22Rv1 (cell line): ENCODE measurements around the gene ACAP3.
A peak's percentile ranks its signal among the peaks of the same experiment; 100 is the strongest.

Experiments used
- H3K27ac ChIP-seq: fragments of 450-650 bp; 2 replicates; pipeline ENCODE4 v1.5.1; 2017
- ZFX ChIP-seq: fragments of 450-650 bp; IDR thresholded peaks from 2 replicates; pipeline ENCODE4 v1.6.1; 2017; ENCODE audit warnings: antibody characterized with exemption, borderline replicate concordance
- TF ChIP-seq, protein P1 (sequence below): fragments of 450-650 bp; IDR thresholded peaks from 2 replicates; pipeline ENCODE4 v1.5.1; 2017; ENCODE audit warnings: mild to moderate bottlenecking

ACAP3 gene

DNA sequence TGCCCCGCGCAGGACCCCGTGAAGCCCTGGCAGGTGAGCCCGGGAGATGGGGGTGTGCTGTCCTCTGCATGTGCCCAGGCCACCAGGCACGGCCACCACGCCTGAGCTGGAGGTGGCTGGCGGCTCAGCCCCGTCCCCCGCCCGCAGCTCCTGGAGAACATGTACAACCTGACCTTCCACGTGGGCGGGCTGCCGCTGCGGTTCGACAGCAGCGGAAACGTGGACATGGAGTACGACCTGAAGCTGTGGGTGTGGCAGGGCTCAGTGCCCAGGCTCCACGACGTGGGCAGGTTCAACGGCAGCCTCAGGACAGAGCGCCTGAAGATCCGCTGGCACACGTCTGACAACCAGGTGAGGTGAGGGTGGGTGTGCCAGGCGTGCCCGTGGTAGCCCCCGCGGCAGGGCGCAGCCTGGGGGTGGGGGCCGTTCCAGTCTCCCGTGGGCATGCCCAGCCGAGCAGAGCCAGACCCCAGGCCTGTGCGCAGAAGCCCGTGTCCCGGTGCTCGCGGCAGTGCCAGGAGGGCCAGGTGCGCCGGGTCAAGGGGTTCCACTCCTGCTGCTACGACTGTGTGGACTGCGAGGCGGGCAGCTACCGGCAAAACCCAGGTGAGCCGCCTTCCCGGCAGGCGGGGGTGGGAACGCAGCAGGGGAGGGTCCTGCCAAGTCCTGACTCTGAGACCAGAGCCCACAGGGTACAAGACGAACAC, 25.2 kb upstream of the ACAP3 start:
- H3K27ac ChIP-seq = peak overlapping the region; percentile 75
- TF ChIP-seq ZFX = no peak
- TF ChIP-seq, protein P1, sequence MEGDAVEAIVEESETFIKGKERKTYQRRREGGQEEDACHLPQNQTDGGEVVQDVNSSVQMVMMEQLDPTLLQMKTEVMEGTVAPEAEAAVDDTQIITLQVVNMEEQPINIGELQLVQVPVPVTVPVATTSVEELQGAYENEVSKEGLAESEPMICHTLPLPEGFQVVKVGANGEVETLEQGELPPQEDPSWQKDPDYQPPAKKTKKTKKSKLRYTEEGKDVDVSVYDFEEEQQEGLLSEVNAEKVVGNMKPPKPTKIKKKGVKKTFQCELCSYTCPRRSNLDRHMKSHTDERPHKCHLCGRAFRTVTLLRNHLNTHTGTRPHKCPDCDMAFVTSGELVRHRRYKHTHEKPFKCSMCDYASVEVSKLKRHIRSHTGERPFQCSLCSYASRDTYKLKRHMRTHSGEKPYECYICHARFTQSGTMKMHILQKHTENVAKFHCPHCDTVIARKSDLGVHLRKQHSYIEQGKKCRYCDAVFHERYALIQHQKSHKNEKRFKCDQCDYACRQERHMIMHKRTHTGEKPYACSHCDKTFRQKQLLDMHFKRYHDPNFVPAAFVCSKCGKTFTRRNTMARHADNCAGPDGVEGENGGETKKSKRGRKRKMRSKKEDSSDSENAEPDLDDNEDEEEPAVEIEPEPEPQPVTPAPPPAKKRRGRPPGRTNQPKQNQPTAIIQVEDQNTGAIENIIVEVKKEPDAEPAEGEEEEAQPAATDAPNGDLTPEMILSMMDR = no peak

DNA sequence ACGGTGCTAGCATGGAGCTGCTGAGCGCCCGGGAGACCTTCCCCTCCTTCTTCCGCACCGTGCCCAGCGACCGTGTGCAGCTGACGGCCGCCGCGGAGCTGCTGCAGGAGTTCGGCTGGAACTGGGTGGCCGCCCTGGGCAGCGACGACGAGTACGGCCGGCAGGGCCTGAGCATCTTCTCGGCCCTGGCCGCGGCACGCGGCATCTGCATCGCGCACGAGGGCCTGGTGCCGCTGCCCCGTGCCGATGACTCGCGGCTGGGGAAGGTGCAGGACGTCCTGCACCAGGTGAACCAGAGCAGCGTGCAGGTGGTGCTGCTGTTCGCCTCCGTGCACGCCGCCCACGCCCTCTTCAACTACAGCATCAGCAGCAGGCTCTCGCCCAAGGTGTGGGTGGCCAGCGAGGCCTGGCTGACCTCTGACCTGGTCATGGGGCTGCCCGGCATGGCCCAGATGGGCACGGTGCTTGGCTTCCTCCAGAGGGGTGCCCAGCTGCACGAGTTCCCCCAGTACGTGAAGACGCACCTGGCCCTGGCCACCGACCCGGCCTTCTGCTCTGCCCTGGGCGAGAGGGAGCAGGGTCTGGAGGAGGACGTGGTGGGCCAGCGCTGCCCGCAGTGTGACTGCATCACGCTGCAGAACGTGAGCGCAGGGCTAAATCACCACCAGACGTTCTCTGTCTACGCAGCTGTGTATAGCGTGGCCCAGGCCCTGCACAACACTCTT, 24.5 kb upstream of the ACAP3 start:
- peak overlapping the region; percentile 75 for H3K27ac ChIP-seq
- TF ChIP-seq, protein P1 = no peak
- no peak for TF ChIP-seq ZFX

DNA sequence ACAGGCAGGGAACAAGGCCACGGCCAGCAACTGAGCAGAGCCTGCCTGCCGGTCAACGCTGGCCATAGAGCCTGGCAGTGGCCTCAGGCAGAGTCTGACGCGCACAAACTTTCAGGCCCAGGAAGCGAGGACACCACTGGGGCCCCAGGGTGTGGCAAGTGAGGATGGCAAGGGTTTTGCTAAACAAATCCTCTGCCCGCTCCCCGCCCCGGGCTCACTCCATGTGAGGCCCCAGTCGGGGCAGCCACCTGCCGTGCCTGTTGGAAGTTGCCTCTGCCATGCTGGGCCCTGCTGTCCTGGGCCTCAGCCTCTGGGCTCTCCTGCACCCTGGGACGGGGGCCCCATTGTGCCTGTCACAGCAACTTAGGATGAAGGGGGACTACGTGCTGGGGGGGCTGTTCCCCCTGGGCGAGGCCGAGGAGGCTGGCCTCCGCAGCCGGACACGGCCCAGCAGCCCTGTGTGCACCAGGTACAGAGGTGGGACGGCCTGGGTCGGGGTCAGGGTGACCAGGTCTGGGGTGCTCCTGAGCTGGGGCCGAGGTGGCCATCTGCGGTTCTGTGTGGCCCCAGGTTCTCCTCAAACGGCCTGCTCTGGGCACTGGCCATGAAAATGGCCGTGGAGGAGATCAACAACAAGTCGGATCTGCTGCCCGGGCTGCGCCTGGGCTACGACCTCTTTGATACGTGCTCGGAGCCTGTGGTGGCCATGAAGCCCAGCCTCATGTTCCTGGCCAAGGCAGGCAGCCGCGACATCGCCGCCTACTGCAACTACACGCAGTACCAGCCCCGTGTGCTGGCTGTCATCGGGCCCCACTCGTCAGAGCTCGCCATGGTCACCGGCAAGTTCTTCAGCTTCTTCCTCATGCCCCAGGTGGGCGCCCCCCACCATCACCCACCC, 23.6 kb upstream of the ACAP3 start, which contains the start of gene TAS1R3:
Gene TAS1R3, plus strand, starts transcription at position 213 of the 898 bp plus-strand sequence. Its CDS starts 66 bp downstream, at position 279.
- peak within 1 kb of the TSS; percentile 75 for H3K27ac ChIP-seq
- TF ChIP-seq, protein P1 = peak; percentile 18; the same call in 1 of the 2 replicates
- no peak for TF ChIP-seq ZFX

DNA sequence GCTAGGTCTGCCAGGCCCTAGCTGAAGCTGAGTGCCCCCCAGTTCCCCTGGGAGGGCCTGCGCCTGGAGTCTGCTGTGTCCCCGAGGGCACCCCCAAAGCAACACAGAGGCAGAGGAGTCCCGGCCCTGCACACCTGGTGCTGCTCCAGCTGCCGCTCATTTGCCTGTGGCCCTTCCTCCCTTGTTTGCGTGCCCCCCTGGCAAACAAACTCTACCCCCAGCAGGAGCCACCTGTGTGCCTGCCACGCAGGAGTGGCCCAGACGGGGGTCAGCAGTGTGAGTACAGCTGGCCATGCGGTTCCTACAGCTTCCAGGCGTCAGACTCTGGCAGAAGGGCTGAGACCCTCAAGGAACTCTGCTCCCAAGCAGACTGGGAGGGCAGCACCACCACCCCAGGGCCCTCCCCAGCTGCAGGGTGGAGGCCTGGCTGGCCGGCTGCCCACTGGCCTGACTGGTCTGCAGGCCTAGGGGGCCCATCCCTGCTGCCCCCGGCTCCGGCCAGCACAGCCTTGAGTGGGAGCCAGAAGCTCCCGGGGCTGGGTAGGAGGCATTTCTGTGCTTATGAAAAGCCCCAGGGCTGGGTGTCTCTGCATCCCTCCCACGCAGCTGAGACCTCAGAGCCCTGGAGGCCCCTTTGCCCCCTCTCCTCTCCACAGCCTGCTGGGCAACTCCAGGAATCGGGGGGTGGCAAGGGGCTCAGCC, 22.8 kb upstream of the ACAP3 start:
- H3K27ac ChIP-seq = no peak overlapping the region
- no peak for TF ChIP-seq ZFX
- TF ChIP-seq, protein P1 = no peak

DNA sequence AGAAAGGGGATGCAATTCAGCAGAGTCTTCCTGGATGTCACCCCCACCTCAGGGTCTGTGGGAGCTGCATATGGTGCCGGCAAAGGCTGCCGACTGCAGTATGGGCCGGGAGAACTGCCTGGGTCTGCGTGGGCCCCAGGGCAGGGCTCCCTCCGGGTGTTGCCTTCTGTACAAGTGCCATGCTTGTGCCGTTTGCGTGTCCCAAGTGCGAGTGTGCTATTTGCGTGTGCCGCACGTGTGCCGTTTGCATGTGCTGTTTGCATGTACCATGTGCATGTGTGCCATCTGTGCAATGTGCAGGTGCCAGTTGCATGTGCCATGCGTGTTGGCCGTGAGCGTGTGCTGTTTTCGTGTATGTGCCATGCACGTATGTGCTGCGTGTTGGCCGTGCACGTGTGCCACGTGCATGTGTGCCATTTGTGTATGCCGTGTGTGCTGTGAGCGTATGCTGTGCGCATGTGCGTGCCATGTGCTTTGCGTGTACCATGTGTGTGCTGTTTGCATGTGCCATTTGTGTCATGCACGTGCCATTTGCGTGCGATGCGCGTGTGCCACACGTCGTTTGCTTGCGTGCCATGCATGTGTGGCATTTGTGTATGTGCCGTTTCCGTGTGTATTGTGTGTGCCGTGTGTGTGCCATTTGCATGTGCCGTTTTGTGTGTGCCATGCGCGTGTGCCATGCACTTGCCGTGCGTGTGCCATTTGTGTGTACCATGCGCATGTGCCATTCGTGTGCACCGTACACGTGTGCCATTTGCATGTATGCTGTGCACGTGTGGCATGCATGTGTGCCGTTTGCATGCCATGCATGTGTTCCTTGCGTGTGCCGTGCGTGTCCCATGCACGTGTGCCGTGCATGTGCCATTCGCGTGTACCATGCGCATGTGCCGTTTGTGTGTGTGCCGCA, 21.8 kb upstream of the ACAP3 start:
- peak overlapping the region; percentile 42 for H3K27ac ChIP-seq
- TF ChIP-seq, protein P1 = no peak
- no peak for TF ChIP-seq ZFX

DNA sequence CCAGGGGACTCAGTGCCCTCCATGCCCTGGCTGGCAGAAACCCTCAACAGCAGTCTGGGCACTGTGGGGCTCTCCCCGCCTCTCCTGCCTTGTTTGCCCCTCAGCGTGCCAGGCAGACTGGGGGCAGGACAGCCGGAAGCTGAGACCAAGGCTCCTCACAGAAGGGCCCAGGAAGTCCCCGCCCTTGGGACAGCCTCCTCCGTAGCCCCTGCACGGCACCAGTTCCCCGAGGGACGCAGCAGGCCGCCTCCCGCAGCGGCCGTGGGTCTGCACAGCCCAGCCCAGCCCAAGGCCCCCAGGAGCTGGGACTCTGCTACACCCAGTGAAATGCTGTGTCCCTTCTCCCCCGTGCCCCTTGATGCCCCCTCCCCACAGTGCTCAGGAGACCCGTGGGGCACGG, 20.5 kb upstream of the ACAP3 start:
- TF ChIP-seq ZFX = no peak
- TF ChIP-seq, protein P1 = no peak
- no peak overlapping the region for H3K27ac ChIP-seq
